ENCODE results near the gene OR5I1.

OR5I1 gene

GRCh38 chr11:55936300-55936699, at the start of gene OR5I1:
OR5I1 (minus strand) TSS chr11:55936400; CDS start chr11:55936400, 0 bp downstream.
- H3K4me3 ChIP-seq (ENCODE audit: low read depth, low read length): no peak within 1 kb of the TSS
- no peak for DNase-seq (ENCODE audit: low read depth, low spot score)
- in situ Hi-C loops (cut with HindIII; ENCODE audit: low sequenced_read_pairs): no loop called here
- no peak for TF ChIP-seq CTCF (IDR thresholded peaks at IDR 0.05; ENCODE audit: low read depth, low read length)

- TF ChIP-seq CTCF (IDR thresholded peaks at IDR 0.05; ENCODE audit: low read depth, low read length): no peak
- in situ Hi-C loops (cut with HindIII; ENCODE audit: low sequenced_read_pairs): no loop called here
- H3K4me3 ChIP-seq (ENCODE audit: low read depth, low read length): no peak overlapping the region
- DNase-seq (ENCODE audit: low read depth, low spot score): no peak
Observed at GRCh38 chr11:55970935-55971334, 34.7 kb upstream of the OR5I1 start.

GRCh38 chr11:55969845-55970244, 33.6 kb upstream of the OR5I1 start, which contains the start of gene OR10AG1:
OR10AG1 (minus strand) TSS chr11:55969945; CDS start chr11:55969907, 38 bp downstream.
- no peak for TF ChIP-seq CTCF (IDR thresholded peaks at IDR 0.05; ENCODE audit: low read depth, low read length)
- no peak for DNase-seq (ENCODE audit: low read depth, low spot score)
- H3K4me3 ChIP-seq (ENCODE audit: low read depth, low read length): no peak within 1 kb of the TSS
- in situ Hi-C loops (cut with HindIII; ENCODE audit: low sequenced_read_pairs): no loop called here

GRCh38 chr11:55967914-55968313, 31.7 kb upstream of the OR5I1 start:
- in situ Hi-C loops (cut with HindIII; ENCODE audit: low sequenced_read_pairs): no loop called here
- DNase-seq (ENCODE audit: low read depth, low spot score): no peak
- no peak for TF ChIP-seq CTCF (IDR thresholded peaks at IDR 0.05; ENCODE audit: low read depth, low read length)
- no peak overlapping the region for H3K4me3 ChIP-seq (ENCODE audit: low read depth, low read length)

- in situ Hi-C loops (cut with HindIII; ENCODE audit: low sequenced_read_pairs): no loop called here
- DNase-seq (ENCODE audit: low read depth, low spot score): no peak
- TF ChIP-seq CTCF (IDR thresholded peaks at IDR 0.05; ENCODE audit: low read depth, low read length): no peak
- no peak overlapping the region for H3K4me3 ChIP-seq (ENCODE audit: low read depth, low read length)
Observed at GRCh38 chr11:55966391-55966790, 30.2 kb upstream of the OR5I1 start.

- H3K4me3 ChIP-seq (ENCODE audit: low read depth, low read length): no peak overlapping the region
- TF ChIP-seq CTCF (IDR thresholded peaks at IDR 0.05; ENCODE audit: low read depth, low read length): no peak
- in situ Hi-C loops (cut with HindIII; ENCODE audit: low sequenced_read_pairs): no loop called here
- no peak for DNase-seq (ENCODE audit: low read depth, low spot score)
Observed at GRCh38 chr11:55956521-55956920, 20.3 kb upstream of the OR5I1 start.

GRCh38 chr11:55949330-55949729, 13.1 kb upstream of the OR5I1 start:
- H3K4me3 ChIP-seq (ENCODE audit: low read depth, low read length): no peak overlapping the region
- in situ Hi-C loops (cut with HindIII; ENCODE audit: low sequenced_read_pairs): no loop called here
- DNase-seq (ENCODE audit: low read depth, low spot score): no peak
- TF ChIP-seq CTCF (IDR thresholded peaks at IDR 0.05; ENCODE audit: low read depth, low read length): no peak

Data from astrocyte of the spinal cord (primary cell).